Endothelial cell of umbilical vein (primary cell): ENCODE results near the gene IGF2BP2. TPM values are rescaled to one million over a fixed set of nuclear protein-coding genes. Genes with fewer than 3 reads are reported as not detected.

ENCODE experiments used
- BruUV-seq: library from RNA; stranded (reverse); fragments of 400-500 nt; replicated peaks from 2 replicates; lab custom pipeline; 2021; lab: Mats Ljungman, UMichigan
- CTCF ChIA-PET: fragments of 300-600, 350-600 bp; sonication (Branson Sonifier 250); formaldehyde crosslinking; loops from one replicate; lab custom pipeline; 2021; ENCODE audit warnings: antibody characterized with exemption, inconsistent platforms; lab: Charles Lee
- POLR2A ChIA-PET: fragments of 300-600, 350-600 bp; sonication (Branson Sonifier 250); formaldehyde crosslinking; loops from one replicate; lab custom pipeline; 2021; ENCODE audit warnings: antibody characterized with exemption, inconsistent platforms; lab: Charles Lee
- DNase-seq: peaks from one replicate; pipeline ENCODE4 v3.0.0-alpha.2; 2011; ENCODE audit warnings: low read depth, low spot score
- FAIRE-seq: peaks from 2 replicates; lab custom pipeline; 2011; peaks lifted over from hg19 to GRCh38; lab: Jason Lieb, UNC
- H2AFZ ChIP-seq: 2 replicates; pipeline ENCODE4 v1.6.0; 2012; ENCODE audit warnings: low read depth, low read length, control low read depth, inconsistent platforms
- H3K27ac ChIP-seq: 2 replicates; pipeline ENCODE4 v1.5.1; 2011; ENCODE audit warnings: low read depth, mild to moderate bottlenecking, control low read depth, low read length, moderate library complexity; ENCODE audit not compliant: insufficient read depth
- H3K27me3 ChIP-seq, 2 experiments: 2 replicates each; pipeline versions ENCODE4 v1.6.0 to v1.6.1; 2011; ENCODE audit warnings: low read length in 2 of 2, mixed read lengths in 1 of 2; ENCODE audit not compliant: control insufficient read depth in 2 of 2, insufficient read depth in 2 of 2
- H3K36me3 ChIP-seq, 2 experiments: 2 replicates in 1 of 2; 3 replicates in 1 of 2; pipeline ENCODE4 v1.5.1; 2011; ENCODE audit warnings: low read length in 2 of 2, mild to moderate bottlenecking in 1 of 2, moderate library complexity in 1 of 2; ENCODE audit not compliant: control insufficient read depth in 2 of 2, insufficient read depth in 2 of 2; ENCODE audit errors: extremely low read depth in 1 of 2
- H3K4me1 ChIP-seq: 3 replicates; pipeline ENCODE4 v1.5.1; 2011; ENCODE audit warnings: mild to moderate bottlenecking, low read length; ENCODE audit not compliant: control insufficient read depth, insufficient read depth; ENCODE audit errors: extremely low read depth
- H3K4me2 ChIP-seq: 2 replicates; pipeline ENCODE4 v1.6.1; 2011; ENCODE audit warnings: low read length, control low read depth, mixed read lengths; ENCODE audit not compliant: insufficient read depth
- H3K4me3 ChIP-seq, 3 experiments: fragments of 200-600 bp in 1 of 3; sonication (generic), shearing (Covaris generic) in 1 of 3; replicated peaks in 1 of 3; 2 replicates each; pipeline ENCODE4 v1.5.1; 2011 to 2016; ENCODE audit warnings: control low read depth in 3 of 3, low read length in 3 of 3, mild to moderate bottlenecking in 2 of 3, inconsistent platforms in 1 of 3, low read depth in 1 of 3, moderate library complexity in 1 of 3; ENCODE audit not compliant: insufficient read depth in 1 of 3
- H3K79me2 ChIP-seq: 2 replicates; pipeline ENCODE4 v1.6.0; 2012; ENCODE audit warnings: low read length, inconsistent platforms; ENCODE audit not compliant: control insufficient read depth, insufficient read depth
- H3K9ac ChIP-seq: replicated peaks from 2 replicates; pipeline ENCODE3; 2011; ENCODE audit warnings: low read length, control low read depth; ENCODE audit not compliant: insufficient read depth; ENCODE audit errors: extremely low read depth
- H3K9me1 ChIP-seq: replicated peaks from 3 replicates; pipeline ENCODE4 v1.6.0; 2011; ENCODE audit warnings: mild to moderate bottlenecking, low read length; ENCODE audit not compliant: control insufficient read depth, insufficient read depth; ENCODE audit errors: extremely low read depth
- H3K9me3 ChIP-seq: replicated peaks from 2 replicates; pipeline ENCODE4 v1.5.1; 2012; ENCODE audit warnings: low read length, inconsistent platforms; ENCODE audit not compliant: control insufficient read depth, insufficient read depth
- H4K20me1 ChIP-seq: replicated peaks from 2 replicates; pipeline ENCODE3; 2011; ENCODE audit warnings: mild to moderate bottlenecking, low read length; ENCODE audit not compliant: control insufficient read depth, insufficient read depth; ENCODE audit errors: extremely low read depth
- CTCF ChIP-seq, 2 donors: IDR thresholded peaks; 1 replicate in 1 of 2; 2 replicates in 1 of 2; pipeline ENCODE4 v1.5.1; 2011; ENCODE audit warnings: low read length in 2 of 2, mild to moderate bottlenecking in 2 of 2, moderate library complexity in 2 of 2, control low read depth in 1 of 2, inconsistent platforms in 1 of 2, low read depth in 1 of 2; ENCODE audit not compliant: insufficient read depth in 1 of 2; ENCODE audit errors: extremely low read depth in 1 of 2
- EZH2 ChIP-seq: IDR thresholded peaks from 2 replicates; pipeline ENCODE4 v1.6.1; 2012; ENCODE audit warnings: borderline replicate concordance, low read depth, mild to moderate bottlenecking, moderate library complexity, low read length, inconsistent platforms; ENCODE audit not compliant: severe bottlenecking
- FOS ChIP-seq: IDR thresholded peaks from 2 replicates; pipeline ENCODE4 v1.6.1; 2011; ENCODE audit warnings: mild to moderate bottlenecking, low read length, moderate library complexity, borderline replicate concordance; ENCODE audit not compliant: insufficient read depth
- GATA2 ChIP-seq: IDR thresholded peaks from 2 replicates; pipeline ENCODE4 v1.7.0; 2011; ENCODE audit warnings: low read depth, mild to moderate bottlenecking, moderate library complexity, mixed read lengths, low read length; ENCODE audit not compliant: insufficient read length, insufficient read depth
- POLR2A ChIP-seq: IDR thresholded peaks from 2 replicates; pipeline ENCODE4 v1.6.1; 2012; ENCODE audit warnings: low read depth, mild to moderate bottlenecking, control low read depth, low read length
- POLR2AphosphoS5 ChIP-seq: IDR thresholded peaks from 2 replicates; pipeline ENCODE4 v1.6.1; 2012; ENCODE audit warnings: low read depth, mild to moderate bottlenecking, control low read depth, low read length, moderate library complexity; ENCODE audit not compliant: insufficient read depth
- dilution Hi-C: fragments of 300-500 bp; cut with MboI; formaldehyde crosslinking; loops from one replicate; pipeline ENCODE4 v1.15.0; 2019; ENCODE audit warnings: low sequenced_read_pairs; ENCODE audit not compliant: extremely low pct_ligation_motif_present
- intact Hi-C: fragments of 100-400 bp; cut with micrococcal nuclease; formaldehyde crosslinking; loops from one replicate; pipeline ENCODE4 v1.10.0; 2022
- polyA plus RNA-seq, 4 experiments: library from polyadenylated mRNA; depleted of rRNA in 3 of 4; stranded (reverse) in 3 of 4; unstranded in 1 of 4; fragments of >200 nt; gene quantifications; 2 replicates each; pipeline versions ENCODE4 v1.2.1 to v1.2.3, GENCODE V29; 2011 to 2012; ENCODE audit warnings: missing spikeins in 1 of 4
- total RNA-seq: library from RNA; stranded (reverse); gene quantifications from 2 replicates; pipeline ENCODE4 v1.2.3, GENCODE V29; 2021
- TF ChIP-seq, protein P1 (sequence below): IDR thresholded peaks from 2 replicates; pipeline ENCODE4 v1.6.1; 2011; ENCODE audit not compliant: insufficient read depth, insufficient read length

The IGF2BP2 gene
- total and polyA plus RNA-seq, 2 donors (not counting 3 experiments of a cell fraction or from before 2014, with no cell fraction given), result 10.7 to 130 TPM

- Histone ChIP-seq H3K4me3 (no peak overlapping the region), H3K4me2 (peak overlapping the region; percentile 50), H3K36me3 (no peaks in the 10 kb centered on the region), H3K9me3 (no peaks in the 10 kb centered on the region), H4K20me1 (no peaks in the 10 kb centered on the region), H3K27ac (peak overlapping the region; percentile 33), H2AFZ (no peak overlapping the region), H3K27me3 (no peaks in the 10 kb centered on the region), H3K9ac (peak overlapping the region; percentile 36), H3K9me1 (no peaks in the 10 kb centered on the region), H3K79me2 (peaks cover 90% of the 10 kb centered on the region), H3K4me1 (peaks cover 59% of the 10 kb centered on the region)
- CTCF ChIA-PET, result interaction anchor here (0.6 to 13.5 kb wide), 9 partner anchors 14 to 177 kb away, joined by 3 to 347 read pairs (median 5); no protein-coding TSS in a partner anchor
- DNase-seq (no peak), FAIRE-seq (no peak)
- no TSS peak for BruUV-seq
- intact Hi-C loops (no loop called here), dilution Hi-C loops (no loop called here)
- TF ChIP-seq POLR2A (no peak), EZH2 (no peak), POLR2AphosphoS5 (no peak), FOS (no peak), CTCF (IDR thresholded peaks at IDR 0.05; ENCODE audit: extremely low read depth in 1 of 2, insufficient read depth in 1 of 2, low read depth in 1 of 2, low read length in 2 of 2) (no peak), GATA2 (peak; percentile 56)
- TF ChIP-seq, protein P1, sequence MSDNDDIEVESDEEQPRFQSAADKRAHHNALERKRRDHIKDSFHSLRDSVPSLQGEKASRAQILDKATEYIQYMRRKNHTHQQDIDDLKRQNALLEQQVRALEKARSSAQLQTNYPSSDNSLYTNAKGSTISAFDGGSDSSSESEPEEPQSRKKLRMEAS, result no peak
- POLR2A ChIA-PET, result interaction anchor here (0.8 kb wide), 2 partner anchors 33 to 106 kb away, joined by 3 to 4 read pairs; no protein-coding TSS in a partner anchor
Measured at GRCh38 chr3:185766329-185767001, 58.4 kb downstream of the IGF2BP2 start.
